OCI-LY1 (cell line): ENCODE results near the gene SELENOP.

Source experiments
- H2AFZ ChIP-seq: fragments of 200-600 bp; sonication (generic), shearing (Covaris generic); 2 replicates; pipeline ENCODE4 v1.6.0; 2014; ENCODE audit warnings: antibody characterized with exemption, mild to moderate bottlenecking, low read length
- H3F3A ChIP-seq: fragments of 200-600 bp; sonication (generic), shearing (Covaris generic); 2 replicates; pipeline ENCODE4 v1.6.0; 2014; ENCODE audit warnings: mild to moderate bottlenecking, antibody characterized with exemption, low read length, moderate library complexity; ENCODE audit not compliant: insufficient read depth
- H3K27ac ChIP-seq: fragments of 200-600 bp; sonication (generic); 2 replicates; pipeline ENCODE4 v1.5.1; 2014; ENCODE audit warnings: low read length, mixed run types, mild to moderate bottlenecking, low read depth; ENCODE audit not compliant: poor library complexity, severe bottlenecking
- H3K27me3 ChIP-seq: fragments of 200-600 bp; sonication (generic); 2 replicates; pipeline ENCODE4 v1.6.0; 2014; ENCODE audit warnings: antibody characterized with exemption, mild to moderate bottlenecking, low read length, moderate library complexity; ENCODE audit not compliant: insufficient read depth
- H3K36me3 ChIP-seq: fragments of 200-600 bp; sonication (generic); 2 replicates; pipeline ENCODE4 v1.6.1; 2014; ENCODE audit warnings: mild to moderate bottlenecking, antibody characterized with exemption, low read length, moderate library complexity, mixed read lengths; ENCODE audit not compliant: insufficient read depth
- H3K4me1 ChIP-seq: fragments of 200-600 bp; sonication (generic); 2 replicates; pipeline ENCODE4 v1.5.1; 2014; ENCODE audit warnings: mild to moderate bottlenecking, low read length, moderate library complexity; ENCODE audit not compliant: insufficient read depth, severe bottlenecking
- H3K4me2 ChIP-seq: fragments of 200-600 bp; sonication (generic), shearing (Covaris generic); 2 replicates; pipeline ENCODE4 v1.6.1; 2014; ENCODE audit warnings: low read length
- H3K4me3 ChIP-seq: fragments of 200-600 bp; sonication (generic); 2 replicates; pipeline ENCODE4 v1.5.1; 2014; ENCODE audit warnings: low read length, low read depth, mild to moderate bottlenecking, mixed read lengths; ENCODE audit not compliant: poor library complexity, severe bottlenecking
- H3K79me2 ChIP-seq: fragments of 200-600 bp; shearing (Covaris generic); 2 replicates; pipeline ENCODE4 v1.6.1; 2016; ENCODE audit warnings: mixed run types, low read length, mixed read lengths; ENCODE audit not compliant: insufficient read depth
- H3K9ac ChIP-seq: fragments of 200-600 bp; sonication (generic), shearing (Covaris generic); 2 replicates; pipeline ENCODE4 v1.6.1; 2014; ENCODE audit warnings: mild to moderate bottlenecking, low read length, mixed read lengths
- H3K9me2 ChIP-seq: fragments of 200-600 bp; sonication (generic), shearing (Covaris generic); 2 replicates; pipeline ENCODE4 v1.6.1; 2014; ENCODE audit warnings: low read depth, mild to moderate bottlenecking, low read length, mixed read lengths
- H3K9me3 ChIP-seq: fragments of 200-600 bp; shearing (Covaris generic); 2 replicates; pipeline ENCODE4 v1.6.1; 2014; ENCODE audit warnings: low read length, mixed read lengths
- H4K20me1 ChIP-seq: fragments of 200-600 bp; sonication (generic), shearing (Covaris generic); 2 replicates; pipeline ENCODE4 v1.6.0; 2016; ENCODE audit warnings: mild to moderate bottlenecking, low read length; ENCODE audit not compliant: insufficient read depth
- EZH2 ChIP-seq: fragments of 200-600 bp; sonication (generic), shearing (Covaris generic); IDR thresholded peaks from 2 replicates; pipeline ENCODE4 v1.8.0; 2017; ENCODE audit warnings: borderline replicate concordance, mixed run types, mild to moderate bottlenecking, antibody characterized with exemption, low read length, moderate library complexity, mixed read lengths
- TF ChIP-seq, protein P1 (sequence below): fragments of 200-600 bp; sonication (generic), shearing (Covaris generic); IDR thresholded peaks from 2 replicates; pipeline ENCODE4 v1.5.1; 2017; ENCODE audit warnings: mild to moderate bottlenecking, antibody characterized with exemption, low read length, moderate library complexity, mixed read lengths

SELENOP gene

GRCh38 chr5:42781584-42781983 is 30.1 kb downstream of the SELENOP start:
- Histone ChIP-seq H3K79me2 (no peaks in the 10 kb centered on the region), H4K20me1 (no peaks in the 10 kb centered on the region), H3K4me1 (no peaks in the 10 kb centered on the region), H3F3A (no peaks in the 10 kb centered on the region), H3K9me2 (no peaks in the 10 kb centered on the region), H3K4me2 (no peak overlapping the region), H3K27me3 (no peaks in the 10 kb centered on the region), H3K9me3 (no peaks in the 10 kb centered on the region), H3K27ac (no peak overlapping the region), H3K36me3 (no peaks in the 10 kb centered on the region), H3K9ac (no peak overlapping the region), H3K4me3 (no peak overlapping the region), H2AFZ (no peak overlapping the region)
- TF ChIP-seq, protein P1, sequence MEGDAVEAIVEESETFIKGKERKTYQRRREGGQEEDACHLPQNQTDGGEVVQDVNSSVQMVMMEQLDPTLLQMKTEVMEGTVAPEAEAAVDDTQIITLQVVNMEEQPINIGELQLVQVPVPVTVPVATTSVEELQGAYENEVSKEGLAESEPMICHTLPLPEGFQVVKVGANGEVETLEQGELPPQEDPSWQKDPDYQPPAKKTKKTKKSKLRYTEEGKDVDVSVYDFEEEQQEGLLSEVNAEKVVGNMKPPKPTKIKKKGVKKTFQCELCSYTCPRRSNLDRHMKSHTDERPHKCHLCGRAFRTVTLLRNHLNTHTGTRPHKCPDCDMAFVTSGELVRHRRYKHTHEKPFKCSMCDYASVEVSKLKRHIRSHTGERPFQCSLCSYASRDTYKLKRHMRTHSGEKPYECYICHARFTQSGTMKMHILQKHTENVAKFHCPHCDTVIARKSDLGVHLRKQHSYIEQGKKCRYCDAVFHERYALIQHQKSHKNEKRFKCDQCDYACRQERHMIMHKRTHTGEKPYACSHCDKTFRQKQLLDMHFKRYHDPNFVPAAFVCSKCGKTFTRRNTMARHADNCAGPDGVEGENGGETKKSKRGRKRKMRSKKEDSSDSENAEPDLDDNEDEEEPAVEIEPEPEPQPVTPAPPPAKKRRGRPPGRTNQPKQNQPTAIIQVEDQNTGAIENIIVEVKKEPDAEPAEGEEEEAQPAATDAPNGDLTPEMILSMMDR = no peak
- no peak for TF ChIP-seq EZH2

DNA sequence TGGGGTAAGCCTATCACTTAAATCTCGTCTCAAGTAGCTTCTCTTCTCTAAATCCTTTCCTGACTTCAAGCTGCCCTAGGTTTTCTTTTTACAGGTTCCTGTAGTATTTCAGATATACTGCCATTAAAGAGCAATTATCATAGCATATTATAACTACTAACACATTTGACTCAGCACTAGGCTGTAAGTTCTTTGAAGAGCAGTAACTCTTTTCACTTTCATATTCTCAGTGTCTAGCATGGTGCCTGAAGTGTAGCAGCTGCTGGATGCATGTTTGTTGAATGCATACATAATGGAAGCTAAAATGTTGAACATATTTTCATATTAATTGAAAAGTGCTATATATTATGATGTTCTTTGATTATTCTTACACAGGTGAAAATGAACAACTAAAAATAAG is 32.6 kb downstream of the SELENOP start:
- no peaks in the 10 kb centered on the region for H3F3A ChIP-seq
- no peaks in the 10 kb centered on the region for H3K36me3 ChIP-seq
- no peaks in the 10 kb centered on the region for H3K9me2 ChIP-seq
- H3K79me2 ChIP-seq = no peaks in the 10 kb centered on the region
- no peaks in the 10 kb centered on the region for H4K20me1 ChIP-seq
- H3K27me3 ChIP-seq = no peaks in the 10 kb centered on the region
- H3K4me1 ChIP-seq = no peaks in the 10 kb centered on the region
- no peak overlapping the region for H3K27ac ChIP-seq
- no peak overlapping the region for H3K4me2 ChIP-seq
- no peak overlapping the region for H3K4me3 ChIP-seq
- H3K9ac ChIP-seq = no peak overlapping the region
- no peak for TF ChIP-seq EZH2
- TF ChIP-seq, protein P1 = no peak
- H2AFZ ChIP-seq = no peak overlapping the region
- no peaks in the 10 kb centered on the region for H3K9me3 ChIP-seq

- Histone ChIP-seq H3K79me2 (no peaks in the 10 kb centered on the region), H3K36me3 (no peaks in the 10 kb centered on the region), H3K9me3 (no peaks in the 10 kb centered on the region), H3K9me2 (no peaks in the 10 kb centered on the region), H3K4me3 (no peak overlapping the region), H3K4me1 (no peaks in the 10 kb centered on the region), H3K27me3 (no peaks in the 10 kb centered on the region), H3K9ac (no peak overlapping the region), H3K27ac (no peak overlapping the region), H4K20me1 (no peaks in the 10 kb centered on the region), H3F3A (no peaks in the 10 kb centered on the region), H3K4me2 (no peak overlapping the region), H2AFZ (no peak overlapping the region)
- TF ChIP-seq EZH2 = no peak
These were observed 39.3 kb downstream of the SELENOP start for GRCh38 chr5:42772265-42772993.

GRCh38 chr5:42770003-42770402 is 41.7 kb downstream of the SELENOP start:
- no peak overlapping the region for H3K9ac ChIP-seq
- no peak overlapping the region for H3K27ac ChIP-seq
- H2AFZ ChIP-seq = no peak overlapping the region
- H3K4me2 ChIP-seq = no peak overlapping the region
- no peaks in the 10 kb centered on the region for H3K9me2 ChIP-seq
- TF ChIP-seq EZH2 = no peak
- TF ChIP-seq, protein P1 = no peak
- no peak overlapping the region for H3K4me3 ChIP-seq
- H4K20me1 ChIP-seq = no peaks in the 10 kb centered on the region
- H3F3A ChIP-seq = no peaks in the 10 kb centered on the region
- H3K36me3 ChIP-seq = no peaks in the 10 kb centered on the region
- H3K4me1 ChIP-seq = no peaks in the 10 kb centered on the region
- no peaks in the 10 kb centered on the region for H3K27me3 ChIP-seq
- H3K79me2 ChIP-seq = no peaks in the 10 kb centered on the region
- H3K9me3 ChIP-seq = no peaks in the 10 kb centered on the region
